Thoracic aorta (tissue), 2 donors: ENCODE data around the gene TXNL4A. TPM values are rescaled to one million over a fixed set of nuclear protein-coding genes. Genes with fewer than 3 reads are reported as not detected.

Source experiments
- ATAC-seq: fragments of 150-250 bp; one replicate; pipeline ENCODE4 v1.8.0; 2017; ENCODE audit warnings: low read depth; ENCODE audit not compliant: insufficient number of reproducible peaks, low FRiP score
- DNase-seq: peaks from one replicate; pipeline ENCODE4 v3.0.0-alpha.2; 2020; ENCODE audit warnings: low spot score
- H3K27ac ChIP-seq, 2 donors: fragments of 200-600 bp; sonication (generic); 1 replicate in 1 of 2; 2 replicates in 1 of 2; pipeline ENCODE4 v1.5.1; 2016; ENCODE audit warnings: mild to moderate bottlenecking in 2 of 2, moderate library complexity in 2 of 2
- H3K27me3 ChIP-seq: fragments of 200-600 bp; sonication (generic); replicated peaks from 2 replicates; pipeline ENCODE4 v1.6.0; 2016; ENCODE audit warnings: mild to moderate bottlenecking; ENCODE audit not compliant: insufficient read depth
- H3K36me3 ChIP-seq: fragments of 200-600 bp; sonication (generic); one replicate; pipeline ENCODE4 v1.5.1; 2016
- H3K4me1 ChIP-seq, 2 donors: fragments of 200-600 bp; sonication (generic); 1 replicate in 1 of 2; 2 replicates in 1 of 2; pipeline versions ENCODE4 v1.5.1 to v1.6.0; 2016; ENCODE audit warnings: low read depth in 2 of 2, mild to moderate bottlenecking in 1 of 2; ENCODE audit not compliant: control insufficient read depth in 1 of 2
- H3K4me3 ChIP-seq: fragments of 200-600 bp; sonication (generic); 2 replicates; pipeline ENCODE4 v1.5.1; 2016; ENCODE audit warnings: mild to moderate bottlenecking
- H3K9me3 ChIP-seq: fragments of 200-600 bp; sonication (generic); 2 replicates; pipeline ENCODE4 v1.5.1; 2016
- total RNA-seq, 2 donors: library from RNA; depleted of rRNA; stranded (reverse); fragments of >200 nt; gene quantifications; one replicate each; pipeline versions ENCODE4 v1.1.0 to v1.2.3, GENCODE V29; 2016
- TF ChIP-seq, protein P1 (sequence below): fragments of 200-600 bp; sonication (generic); IDR thresholded peaks from one replicate; pipeline ENCODE4 v1.5.1; 2019; ENCODE audit warnings: antibody characterized with exemption

The TXNL4A gene
- total RNA-seq, 2 donors from 2014 or later, result 12.0 to 31.5 TPM

DNA sequence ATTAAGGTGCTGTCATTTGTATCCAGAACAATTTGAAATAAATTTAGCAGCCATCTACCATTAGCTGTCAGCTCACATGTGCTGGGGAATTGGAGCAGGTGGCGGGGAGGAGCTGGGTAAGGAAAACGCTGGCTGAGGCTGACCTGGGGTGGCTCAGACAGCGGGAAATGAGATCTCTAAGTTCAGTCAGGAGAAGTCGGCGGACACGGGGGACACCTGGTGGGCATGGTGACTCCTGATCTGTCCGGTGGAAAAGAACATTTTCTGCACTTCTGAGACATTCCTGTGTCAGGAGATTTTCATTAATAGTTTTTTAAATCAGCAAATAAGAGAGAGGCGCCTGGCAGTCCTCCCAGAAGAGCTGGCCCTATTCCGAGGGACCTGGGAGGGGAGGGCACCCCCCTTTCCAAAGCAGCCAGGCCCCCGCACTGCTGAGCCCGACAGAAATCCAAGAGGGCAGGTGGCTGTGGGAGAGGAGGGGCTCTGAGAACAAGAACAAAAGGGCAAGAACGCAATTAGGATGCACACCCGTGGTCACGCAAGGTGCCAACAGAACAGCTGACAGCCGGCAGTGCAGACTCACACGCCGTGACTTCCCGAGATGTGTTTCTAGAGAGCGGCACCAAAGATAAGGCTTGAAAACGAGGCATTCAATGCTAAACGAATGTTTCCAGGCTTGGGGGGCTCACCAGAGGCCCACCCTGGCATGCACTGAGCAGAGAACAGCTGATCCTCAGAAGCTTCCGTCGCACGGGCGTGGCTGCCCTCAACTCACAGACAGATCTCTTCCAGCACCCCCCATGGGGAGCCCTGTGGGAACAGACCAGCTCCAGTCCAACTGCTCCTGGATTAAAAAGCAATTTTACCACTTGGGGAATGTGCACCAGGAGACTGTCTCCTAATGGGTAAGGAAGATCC lies 63.3 kb downstream of the TXNL4A start:
- no peak for DNase-seq
- Histone ChIP-seq H3K9me3 (peaks cover 9% of the 10 kb centered on the region), H3K27me3 (no peaks in the 10 kb centered on the region), H3K27ac (no peak overlapping the region), H3K4me3 (no peak overlapping the region), H3K4me1 (peaks cover 0 to 6% of the 10 kb centered on the region in 2 donors), H3K36me3 (peaks cover 10% of the 10 kb centered on the region)
- ATAC-seq, result no peak
- TF ChIP-seq, protein P1, sequence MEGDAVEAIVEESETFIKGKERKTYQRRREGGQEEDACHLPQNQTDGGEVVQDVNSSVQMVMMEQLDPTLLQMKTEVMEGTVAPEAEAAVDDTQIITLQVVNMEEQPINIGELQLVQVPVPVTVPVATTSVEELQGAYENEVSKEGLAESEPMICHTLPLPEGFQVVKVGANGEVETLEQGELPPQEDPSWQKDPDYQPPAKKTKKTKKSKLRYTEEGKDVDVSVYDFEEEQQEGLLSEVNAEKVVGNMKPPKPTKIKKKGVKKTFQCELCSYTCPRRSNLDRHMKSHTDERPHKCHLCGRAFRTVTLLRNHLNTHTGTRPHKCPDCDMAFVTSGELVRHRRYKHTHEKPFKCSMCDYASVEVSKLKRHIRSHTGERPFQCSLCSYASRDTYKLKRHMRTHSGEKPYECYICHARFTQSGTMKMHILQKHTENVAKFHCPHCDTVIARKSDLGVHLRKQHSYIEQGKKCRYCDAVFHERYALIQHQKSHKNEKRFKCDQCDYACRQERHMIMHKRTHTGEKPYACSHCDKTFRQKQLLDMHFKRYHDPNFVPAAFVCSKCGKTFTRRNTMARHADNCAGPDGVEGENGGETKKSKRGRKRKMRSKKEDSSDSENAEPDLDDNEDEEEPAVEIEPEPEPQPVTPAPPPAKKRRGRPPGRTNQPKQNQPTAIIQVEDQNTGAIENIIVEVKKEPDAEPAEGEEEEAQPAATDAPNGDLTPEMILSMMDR, result no peak

DNA sequence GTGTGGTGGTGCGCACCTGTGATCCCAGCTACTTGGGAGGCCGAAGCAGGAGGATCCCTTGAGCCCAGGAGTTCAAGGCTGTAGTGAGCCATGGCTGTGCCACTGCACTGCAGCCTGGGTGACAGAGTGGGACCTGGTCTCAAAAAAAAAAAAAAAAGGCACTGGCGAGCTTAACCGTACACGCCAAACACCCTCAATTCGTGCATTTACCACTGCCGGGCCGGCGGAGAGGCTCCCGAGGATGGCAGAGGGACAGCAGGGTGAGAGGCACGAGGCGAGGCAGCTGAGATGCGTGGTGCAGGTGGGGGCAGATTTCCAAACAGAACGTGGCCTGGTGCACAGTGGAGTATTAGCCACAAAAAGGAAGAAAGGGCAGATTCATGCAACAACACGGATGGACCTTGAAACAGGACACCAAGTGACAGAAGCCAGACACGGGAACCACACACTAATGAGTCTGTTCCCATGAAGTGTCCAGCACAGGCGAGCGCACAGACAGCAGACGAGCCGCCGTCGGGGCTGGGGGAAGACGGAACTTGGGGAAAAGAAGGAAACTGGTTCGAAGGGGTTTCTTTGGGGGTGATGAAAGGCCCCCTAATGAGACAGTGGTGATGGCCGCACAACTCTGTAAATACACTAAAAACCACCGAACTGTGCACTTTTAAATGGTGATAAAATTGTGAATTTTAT lies 64.3 kb downstream of the TXNL4A start:
- ATAC-seq (no peak), DNase-seq (no peak)
- H3K4me1 ChIP-seq, result peaks cover 0 to 6% of the 10 kb centered on the region in 2 donors
- no peaks in the 10 kb centered on the region for H3K27me3 ChIP-seq
- H3K36me3 ChIP-seq, result peaks cover 6% of the 10 kb centered on the region
- TF ChIP-seq, protein P1, result no peak
- H3K4me3 ChIP-seq, result no peak overlapping the region
- H3K27ac ChIP-seq, result no peak overlapping the region
- H3K9me3 ChIP-seq, result peaks cover 2% of the 10 kb centered on the region

DNA sequence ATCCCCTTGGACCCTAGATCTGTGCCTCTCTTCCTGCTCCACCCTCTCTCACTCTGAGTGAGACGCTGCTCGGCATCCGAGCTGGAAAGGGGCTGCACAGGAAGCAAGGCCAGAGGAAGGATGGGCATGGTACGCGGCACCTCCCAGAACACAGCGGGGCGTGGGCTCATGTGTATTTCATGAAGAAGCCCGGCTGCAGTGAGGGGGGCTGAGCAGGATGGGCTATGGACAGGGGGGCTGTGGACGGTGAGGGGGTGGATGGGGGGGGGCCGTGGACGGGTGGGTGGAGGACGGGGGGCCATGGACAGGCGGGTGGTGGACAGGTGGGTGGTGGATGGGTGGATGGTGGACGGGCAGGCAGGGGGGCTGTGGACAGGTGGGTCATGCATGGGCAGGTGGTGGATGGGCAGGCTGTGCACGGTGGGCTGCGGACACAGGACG lies 65.4 kb downstream of the TXNL4A start:
- H3K4me1 ChIP-seq, result peaks cover 0 to 6% of the 10 kb centered on the region in 2 donors
- ATAC-seq (no peak), DNase-seq (no peak)
- TF ChIP-seq, protein P1, result no peak
- no peak overlapping the region for H3K4me3 ChIP-seq
- no peaks in the 10 kb centered on the region for H3K9me3 ChIP-seq
- H3K27ac ChIP-seq, result no peak overlapping the region
- H3K36me3 ChIP-seq, result peaks cover 11% of the 10 kb centered on the region
- H3K27me3 ChIP-seq, result no peaks in the 10 kb centered on the region

DNA sequence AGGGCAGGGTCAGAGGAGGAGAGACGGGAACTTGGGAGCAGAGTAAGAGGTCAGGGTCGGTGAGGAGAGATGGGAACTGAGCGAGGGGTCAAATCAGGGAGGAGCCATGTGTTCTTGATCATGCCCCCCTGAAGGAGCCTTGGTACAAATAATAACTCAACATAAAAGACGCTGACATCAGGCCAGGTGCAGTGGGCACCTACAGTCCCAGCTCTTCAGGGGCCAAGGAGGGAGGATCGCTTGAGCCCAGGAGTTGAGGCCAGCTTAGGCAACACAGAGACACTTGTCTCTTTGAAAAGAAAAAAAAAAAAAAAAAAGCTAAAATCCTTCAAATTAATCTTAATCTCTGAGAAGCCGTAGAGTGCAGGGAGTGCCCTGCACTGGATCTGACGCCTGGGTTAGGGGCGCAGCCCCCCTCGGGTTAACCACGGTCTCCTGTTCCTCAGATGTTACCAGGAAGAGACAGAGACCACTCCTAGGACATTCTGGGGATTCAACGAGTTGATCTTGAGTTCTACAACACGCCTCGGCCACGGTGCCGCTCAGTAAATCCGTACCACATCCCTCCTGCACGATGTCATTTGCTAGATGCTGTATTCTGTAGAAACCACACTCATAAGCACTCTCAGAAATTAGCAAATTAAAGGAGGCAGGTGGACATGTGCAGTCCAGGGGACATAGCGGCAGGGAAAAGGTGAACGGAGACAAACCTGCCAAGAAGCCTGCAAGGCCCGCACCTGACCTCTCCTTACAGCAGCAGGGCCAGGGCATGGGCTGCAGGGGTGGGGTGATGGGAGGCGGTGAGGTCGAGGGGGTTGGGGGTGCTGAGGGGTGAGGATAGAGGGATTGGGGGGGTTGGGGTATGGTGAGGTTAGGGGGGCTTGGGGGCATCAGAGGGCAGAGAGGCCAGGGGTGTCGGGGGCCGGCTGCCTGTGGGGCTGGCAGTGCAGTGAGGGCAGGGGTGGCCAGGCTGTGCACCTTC lies 66.1 kb downstream of the TXNL4A start:
- Histone ChIP-seq H3K27ac (no peak overlapping the region), H3K9me3 (no peaks in the 10 kb centered on the region), H3K27me3 (no peaks in the 10 kb centered on the region), H3K4me3 (no peak overlapping the region), H3K36me3 (peaks cover 9% of the 10 kb centered on the region), H3K4me1 (peaks cover 0 to 6% of the 10 kb centered on the region in 2 donors)
- TF ChIP-seq, protein P1, result no peak
- DNase-seq (no peak), ATAC-seq (no peak)

Other genes starting within 250 kb of the TXNL4A start
- gene KCNG2, start 190.6 kb downstream of the TXNL4A start, total RNA-seq, result 1 to 10 TPM in 1 of 2 donors, not detected in 1; 1.5 TPM
- gene SLC66A2, start 36.9 kb downstream of the TXNL4A start, total RNA-seq, result 10 to 100 TPM; 39.1 to 51.2 TPM
- 10 to 100 TPM in 1 of 2 donors, 1 to 10 TPM in 1; 8.5 to 11.6 TPM for gene HSBP1L1, start 23.9 kb downstream of the TXNL4A start, total RNA-seq
- 10 to 100 TPM; 21.7 to 37.5 TPM for gene RBFA, start 45.9 kb upstream of the TXNL4A start, total RNA-seq
- 10 to 100 TPM; 15.6 to 21.6 TPM for gene ADNP2, start 120.7 kb upstream of the TXNL4A start, total RNA-seq